T-helper 2 cell treated with Interferon-gamma antibody and Interleukin-4, amounts not matched to agents 5 μg/mL and 100 μg/mL, for 36 hours (primary cell): ENCODE results near the gene NSD2.

ENCODE experiments used
- DNase-seq: peaks from one replicate; pipeline ENCODE4 v3.0.0; 2021; ENCODE audit warnings: low spot score
- H3K27ac Mint-ChIP-seq: one replicate; pipeline ENCODE4 v1.8.0; 2021; ENCODE audit warnings: mild to moderate bottlenecking, mixed read lengths
- H3K27me3 Mint-ChIP-seq: one replicate; pipeline ENCODE4 v1.8.0; 2021; ENCODE audit warnings: low read depth, mixed read lengths
- H3K36me3 Mint-ChIP-seq: one replicate; pipeline ENCODE4 v1.8.0; 2021; ENCODE audit warnings: low read depth, mixed read lengths
- H3K4me1 Mint-ChIP-seq: one replicate; pipeline ENCODE4 v1.8.0; 2021; ENCODE audit warnings: low read depth, mixed read lengths
- H3K4me3 Mint-ChIP-seq: one replicate; pipeline ENCODE4 v1.8.0; 2022; ENCODE audit warnings: mild to moderate bottlenecking, moderate library complexity, mixed read lengths
- H3K9me3 Mint-ChIP-seq: one replicate; pipeline ENCODE4 v1.8.0; 2021; ENCODE audit warnings: mixed read lengths

NSD2 gene

DNA sequence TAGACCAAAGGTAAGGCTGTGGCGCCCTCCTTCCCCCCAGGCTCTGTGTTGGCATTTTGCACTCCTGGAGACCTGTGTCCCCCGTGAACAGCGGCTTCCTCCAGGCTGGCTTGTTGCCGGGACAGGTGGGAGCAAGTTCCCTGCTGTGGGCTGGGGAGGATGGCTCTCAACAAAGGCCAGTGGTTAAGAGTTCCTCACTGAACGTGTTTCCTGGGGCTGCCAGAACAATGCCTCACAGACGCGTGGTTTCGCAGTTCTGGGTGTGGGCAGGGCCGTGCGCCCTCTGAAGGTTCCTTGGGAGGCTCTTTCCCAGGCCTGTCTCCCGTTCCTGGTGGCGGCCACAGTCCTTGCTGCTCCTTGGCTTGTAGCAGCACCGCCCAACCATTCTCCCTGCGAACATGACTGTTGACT, 104.2 kb downstream of the NSD2 start:
- no peaks in the 10 kb centered on the region for H3K9me3 Mint-ChIP-seq
- no peak overlapping the region for H3K27ac Mint-ChIP-seq
- no peak overlapping the region for H3K4me3 Mint-ChIP-seq
- DNase-seq = no peak
- H3K36me3 Mint-ChIP-seq = peaks cover 68% of the 10 kb centered on the region
- H3K4me1 Mint-ChIP-seq = no peaks in the 10 kb centered on the region
- no peaks in the 10 kb centered on the region for H3K27me3 Mint-ChIP-seq

- DNase-seq = no peak
- no peaks in the 10 kb centered on the region for H3K9me3 Mint-ChIP-seq
- peaks cover 68% of the 10 kb centered on the region for H3K36me3 Mint-ChIP-seq
- H3K27ac Mint-ChIP-seq = no peak overlapping the region
- H3K4me3 Mint-ChIP-seq = no peak overlapping the region
- H3K27me3 Mint-ChIP-seq = no peaks in the 10 kb centered on the region
- H3K4me1 Mint-ChIP-seq = peaks cover 2% of the 10 kb centered on the region
Observed at GRCh38 chr4:1975880-1976279, 104.7 kb downstream of the NSD2 start.

- Mint-ChIP-seq H3K9me3 (no peaks in the 10 kb centered on the region), H3K27me3 (no peaks in the 10 kb centered on the region), H3K36me3 (peaks cover 67% of the 10 kb centered on the region), H3K27ac (no peak overlapping the region), H3K4me1 (peaks cover 2% of the 10 kb centered on the region), H3K4me3 (no peak overlapping the region)
- DNase-seq = no peak
Observed at GRCh38 chr4:1976416-1977352, 105.5 kb downstream of the NSD2 start.

DNA sequence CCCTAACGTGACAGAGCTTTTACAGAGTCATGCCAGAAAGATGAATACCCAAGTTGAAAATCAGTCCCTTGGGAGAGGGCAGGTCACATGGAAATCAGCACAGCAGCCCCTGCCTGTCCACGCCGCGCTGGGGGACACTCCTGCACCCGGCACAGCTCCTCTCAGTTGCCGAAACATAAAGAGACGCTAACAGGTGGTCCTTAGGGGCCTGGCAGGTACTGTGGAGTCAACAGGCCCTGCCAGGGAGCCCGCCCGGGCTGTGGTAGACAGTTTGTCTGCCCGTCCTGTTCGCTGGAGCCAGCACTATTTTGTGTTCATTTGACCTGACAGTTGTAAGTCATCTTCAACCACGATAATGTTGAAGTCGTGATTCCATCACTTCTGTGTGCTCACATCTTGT, 107.0 kb downstream of the NSD2 start:
- H3K27me3 Mint-ChIP-seq = no peaks in the 10 kb centered on the region
- H3K27ac Mint-ChIP-seq = no peak overlapping the region
- no peak for DNase-seq
- H3K9me3 Mint-ChIP-seq = no peaks in the 10 kb centered on the region
- H3K36me3 Mint-ChIP-seq = peaks cover 64% of the 10 kb centered on the region
- peaks cover 2% of the 10 kb centered on the region for H3K4me1 Mint-ChIP-seq
- H3K4me3 Mint-ChIP-seq = no peak overlapping the region

GRCh38 chr4:1978741-1979476, 107.7 kb downstream of the NSD2 start:
- no peaks in the 10 kb centered on the region for H3K9me3 Mint-ChIP-seq
- peak overlapping the region; percentile 34 for H3K27ac Mint-ChIP-seq
- H3K27me3 Mint-ChIP-seq = no peaks in the 10 kb centered on the region
- DNase-seq = no peak
- peaks cover 2% of the 10 kb centered on the region for H3K4me1 Mint-ChIP-seq
- no peak overlapping the region for H3K4me3 Mint-ChIP-seq
- H3K36me3 Mint-ChIP-seq = peaks cover 59% of the 10 kb centered on the region

- H3K4me3 Mint-ChIP-seq = no peak overlapping the region
- no peak for DNase-seq
- H3K27me3 Mint-ChIP-seq = no peaks in the 10 kb centered on the region
- H3K36me3 Mint-ChIP-seq = peaks cover 52% of the 10 kb centered on the region
- H3K9me3 Mint-ChIP-seq = no peaks in the 10 kb centered on the region
- peaks cover 2% of the 10 kb centered on the region for H3K4me1 Mint-ChIP-seq
- no peak overlapping the region for H3K27ac Mint-ChIP-seq
Observed at GRCh38 chr4:1979477-1980196, 108.4 kb downstream of the NSD2 start.

DNA sequence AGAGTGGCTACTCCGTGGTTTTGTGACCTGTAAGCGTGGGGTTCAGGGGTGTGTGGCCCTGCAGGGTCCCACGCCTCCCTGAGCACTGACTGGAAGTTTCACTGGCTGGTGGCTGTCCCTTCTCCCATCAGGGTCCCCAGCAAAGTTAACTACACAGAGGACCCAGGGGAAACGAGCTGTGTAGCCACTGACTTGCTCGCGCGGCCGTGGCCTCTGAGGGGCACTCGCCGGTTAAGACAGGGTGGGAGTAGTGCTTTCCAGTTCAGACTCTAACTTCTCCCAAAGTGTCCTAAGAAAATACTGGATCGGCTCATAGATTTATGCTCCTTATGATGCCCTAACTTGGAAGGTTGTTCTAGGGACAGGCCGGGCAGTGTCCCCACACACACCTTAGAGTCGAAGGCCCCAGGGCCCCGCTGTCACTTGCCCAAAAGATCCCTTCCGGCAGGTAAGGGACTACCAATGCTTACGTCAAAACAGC, 109.4 kb downstream of the NSD2 start:
- no peak for DNase-seq
- H3K4me1 Mint-ChIP-seq = peaks cover 2% of the 10 kb centered on the region
- no peaks in the 10 kb centered on the region for H3K27me3 Mint-ChIP-seq
- H3K36me3 Mint-ChIP-seq = peaks cover 43% of the 10 kb centered on the region
- no peak overlapping the region for H3K27ac Mint-ChIP-seq
- H3K9me3 Mint-ChIP-seq = no peaks in the 10 kb centered on the region
- H3K4me3 Mint-ChIP-seq = no peak overlapping the region

GRCh38 chr4:1981251-1982058, 110.3 kb downstream of the NSD2 start:
- no peak overlapping the region for H3K4me3 Mint-ChIP-seq
- DNase-seq = no peak
- no peaks in the 10 kb centered on the region for H3K9me3 Mint-ChIP-seq
- H3K27ac Mint-ChIP-seq = peak overlapping the region; percentile 15
- peaks cover 2% of the 10 kb centered on the region for H3K4me1 Mint-ChIP-seq
- no peaks in the 10 kb centered on the region for H3K27me3 Mint-ChIP-seq
- H3K36me3 Mint-ChIP-seq = peaks cover 36% of the 10 kb centered on the region

GRCh38 chr4:1982124-1983052, 111.2 kb downstream of the NSD2 start:
- no peak for DNase-seq
- Mint-ChIP-seq H3K4me3 (no peak overlapping the region), H3K4me1 (peaks cover 2% of the 10 kb centered on the region), H3K27ac (no peak overlapping the region), H3K9me3 (no peaks in the 10 kb centered on the region), H3K36me3 (peaks cover 30% of the 10 kb centered on the region), H3K27me3 (no peaks in the 10 kb centered on the region)

GRCh38 chr4:1983053-1983845, 112.1 kb downstream of the NSD2 start:
- no peak for DNase-seq
- Mint-ChIP-seq H3K4me1 (peaks cover 2% of the 10 kb centered on the region), H3K27ac (no peak overlapping the region), H3K36me3 (peaks cover 30% of the 10 kb centered on the region), H3K4me3 (no peak overlapping the region), H3K27me3 (no peaks in the 10 kb centered on the region), H3K9me3 (no peaks in the 10 kb centered on the region)

DNA sequence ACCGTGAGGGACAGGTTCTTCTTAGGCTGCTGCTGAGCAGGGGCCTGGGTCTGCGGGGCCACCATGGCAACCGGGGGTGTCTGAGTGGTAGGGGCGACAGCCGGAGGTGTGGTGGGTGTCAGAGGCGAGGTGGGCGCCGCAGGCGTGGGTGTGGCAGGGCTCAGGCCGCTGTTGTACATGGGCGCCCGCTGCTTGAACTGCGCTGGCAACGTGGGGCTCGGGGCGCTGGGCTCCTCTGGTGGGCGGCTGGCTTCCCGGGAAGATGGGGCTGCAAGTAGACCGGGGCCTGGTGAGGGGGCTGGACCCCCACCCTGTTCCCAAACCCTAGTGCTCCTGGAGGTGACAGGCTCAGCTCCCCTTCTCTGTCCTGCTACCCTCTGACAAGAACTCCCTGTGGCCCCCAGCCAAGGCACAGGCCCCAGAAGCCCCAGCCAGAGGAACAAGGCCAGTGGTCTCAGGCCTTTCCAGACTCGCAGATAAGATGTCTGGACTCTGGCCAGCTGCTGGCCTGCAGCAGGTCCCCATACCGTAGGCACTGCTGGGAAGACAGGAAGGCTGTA, 112.7 kb downstream of the NSD2 start:
- Mint-ChIP-seq H3K9me3 (no peaks in the 10 kb centered on the region), H3K36me3 (peaks cover 31% of the 10 kb centered on the region), H3K4me3 (no peak overlapping the region), H3K27ac (no peak overlapping the region), H3K4me1 (peaks cover 2% of the 10 kb centered on the region), H3K27me3 (no peaks in the 10 kb centered on the region)
- DNase-seq = no peak
